GM12873 (cell line): ENCODE measurements around the gene EMC10.

Source experiments
- TF ChIP-seq, protein P1 (sequence below): IDR thresholded peaks from 2 replicates; pipeline ENCODE4 v1.5.1; 2012; ENCODE audit warnings: low read depth, mild to moderate bottlenecking, moderate library complexity, low read length, control low read depth; ENCODE audit not compliant: insufficient read depth; ENCODE audit errors: missing control alignments

Gene EMC10

GRCh38 chr19:50432221-50433028 lies 43.9 kb upstream of the EMC10 start, which contains the start of gene MYBPC2:
Gene MYBPC2, plus strand, starts transcription at chr19:50432892. Its CDS starts 62 bp downstream, at chr19:50432954.
- TF ChIP-seq, protein P1, sequence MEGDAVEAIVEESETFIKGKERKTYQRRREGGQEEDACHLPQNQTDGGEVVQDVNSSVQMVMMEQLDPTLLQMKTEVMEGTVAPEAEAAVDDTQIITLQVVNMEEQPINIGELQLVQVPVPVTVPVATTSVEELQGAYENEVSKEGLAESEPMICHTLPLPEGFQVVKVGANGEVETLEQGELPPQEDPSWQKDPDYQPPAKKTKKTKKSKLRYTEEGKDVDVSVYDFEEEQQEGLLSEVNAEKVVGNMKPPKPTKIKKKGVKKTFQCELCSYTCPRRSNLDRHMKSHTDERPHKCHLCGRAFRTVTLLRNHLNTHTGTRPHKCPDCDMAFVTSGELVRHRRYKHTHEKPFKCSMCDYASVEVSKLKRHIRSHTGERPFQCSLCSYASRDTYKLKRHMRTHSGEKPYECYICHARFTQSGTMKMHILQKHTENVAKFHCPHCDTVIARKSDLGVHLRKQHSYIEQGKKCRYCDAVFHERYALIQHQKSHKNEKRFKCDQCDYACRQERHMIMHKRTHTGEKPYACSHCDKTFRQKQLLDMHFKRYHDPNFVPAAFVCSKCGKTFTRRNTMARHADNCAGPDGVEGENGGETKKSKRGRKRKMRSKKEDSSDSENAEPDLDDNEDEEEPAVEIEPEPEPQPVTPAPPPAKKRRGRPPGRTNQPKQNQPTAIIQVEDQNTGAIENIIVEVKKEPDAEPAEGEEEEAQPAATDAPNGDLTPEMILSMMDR: no peak

DNA sequence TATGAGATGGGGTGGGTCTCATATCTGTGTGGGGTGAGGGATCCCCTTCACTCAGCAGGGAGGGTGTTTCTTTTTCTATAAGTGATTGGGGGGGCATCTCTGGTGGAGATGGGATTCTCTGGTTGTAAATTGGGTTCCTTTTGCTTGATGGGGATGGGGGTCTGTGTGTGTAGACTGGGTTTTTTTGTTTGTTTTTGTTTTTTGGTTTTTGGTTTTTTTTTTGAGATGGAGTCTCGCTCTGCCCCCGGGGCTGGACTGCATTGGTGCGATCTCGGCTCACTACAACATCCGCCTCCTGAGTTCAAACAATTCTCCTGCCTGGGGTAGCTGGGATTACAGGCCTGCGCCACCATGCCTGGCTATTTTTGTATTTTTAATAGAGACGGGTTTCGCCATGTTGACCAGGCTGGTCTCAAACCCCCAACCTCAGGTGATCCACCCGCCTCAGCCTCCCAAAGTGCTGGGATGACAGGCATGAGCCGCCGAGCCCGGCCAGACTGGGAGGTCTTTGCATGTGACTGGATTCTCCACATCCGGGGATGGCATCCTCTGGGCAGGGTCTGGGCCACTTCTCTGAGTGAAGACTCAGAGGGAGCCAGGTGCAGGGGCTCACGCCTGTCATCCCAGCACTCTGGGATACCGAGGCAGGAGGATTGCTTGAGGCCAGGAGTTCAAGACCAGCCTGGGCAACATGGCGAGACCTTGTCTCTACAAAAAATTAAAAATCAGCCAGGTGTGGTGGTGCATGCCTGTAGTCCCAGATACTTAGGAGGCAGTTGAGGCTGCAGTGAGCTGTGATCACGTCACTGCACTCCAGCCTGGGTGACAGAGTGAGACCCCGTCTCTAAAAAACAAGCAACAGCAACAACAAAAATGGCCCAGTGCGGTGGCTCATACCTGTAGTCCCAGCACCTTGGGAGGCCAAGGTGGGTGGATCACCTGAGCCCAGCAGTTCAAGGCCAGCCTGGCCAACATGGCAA lies 42.8 kb upstream of the EMC10 start:
- TF ChIP-seq, protein P1: no peak

DNA sequence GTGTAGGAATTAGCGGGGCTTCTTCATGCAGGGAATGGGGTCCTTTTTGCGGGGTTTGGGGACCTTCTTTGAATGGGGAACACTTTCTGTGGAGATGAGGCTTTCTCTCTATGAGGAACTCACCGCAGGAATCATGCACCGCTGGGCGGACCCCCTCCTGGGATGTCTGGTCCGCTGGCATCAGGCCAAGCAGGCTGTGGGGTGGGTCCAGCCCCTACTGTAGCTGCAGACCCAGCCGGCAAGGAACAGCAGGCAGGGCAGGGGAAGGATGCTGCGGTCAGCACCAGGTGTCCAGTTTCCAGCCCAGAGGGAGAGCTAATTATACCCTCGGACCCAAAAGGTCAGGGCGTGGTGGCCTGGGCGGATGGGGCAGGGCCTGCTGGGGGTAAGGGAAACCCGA lies 41.8 kb upstream of the EMC10 start:
- TF ChIP-seq, protein P1: no peak

DNA sequence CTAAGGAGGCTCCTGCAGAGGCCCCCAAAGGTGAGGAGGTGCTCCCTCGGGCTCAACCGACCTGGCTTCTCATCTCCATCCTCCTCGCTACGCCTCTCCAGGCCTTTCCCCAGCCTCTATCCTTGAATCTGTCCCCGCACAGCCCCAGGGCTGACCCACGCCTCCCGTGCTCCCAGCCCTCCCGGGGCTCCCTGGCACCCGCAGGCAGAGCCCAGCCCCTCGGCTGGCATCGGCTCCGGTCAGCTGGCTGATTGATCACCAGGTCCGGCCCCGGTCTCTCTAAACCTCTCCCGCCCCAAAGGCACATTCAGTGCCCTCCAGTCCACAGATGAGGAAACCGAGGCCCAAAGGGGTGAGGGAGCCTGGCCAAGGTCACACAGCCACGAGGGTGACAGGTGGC lies 41.1 kb upstream of the EMC10 start:
- TF ChIP-seq, protein P1: no peak

- TF ChIP-seq, protein P1: no peak
These were observed 40.7 kb upstream of the EMC10 start for GRCh38 chr19:50435627-50436026.

- TF ChIP-seq, protein P1: no peak
These were observed 38.4 kb upstream of the EMC10 start for GRCh38 chr19:50437862-50438449.

DNA sequence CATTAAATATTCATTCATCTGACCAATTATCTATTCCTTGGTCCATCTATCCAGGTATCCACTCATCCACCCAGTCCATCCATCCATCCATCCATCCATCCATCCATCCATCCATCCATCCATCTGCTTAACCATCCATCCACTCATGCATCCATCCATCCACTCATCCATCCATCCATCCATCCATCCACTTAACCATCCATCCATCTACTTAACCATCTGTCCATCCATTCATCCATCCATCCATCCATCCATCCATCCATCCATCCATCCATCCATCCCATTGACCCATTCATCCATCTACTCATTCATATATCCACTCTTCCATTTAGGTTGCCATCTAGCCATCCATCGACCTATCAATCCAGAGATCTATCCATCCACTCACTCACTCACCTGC lies 32.2 kb upstream of the EMC10 start:
- TF ChIP-seq, protein P1: no peak
